Astrocyte of the hippocampus (primary cell): ENCODE results near the gene YPEL5.

ENCODE experiments used
- DNase-seq: peaks from one replicate; pipeline ENCODE4 v3.0.0; 2011; ENCODE audit warnings: low read depth, low spot score

Gene YPEL5

DNA sequence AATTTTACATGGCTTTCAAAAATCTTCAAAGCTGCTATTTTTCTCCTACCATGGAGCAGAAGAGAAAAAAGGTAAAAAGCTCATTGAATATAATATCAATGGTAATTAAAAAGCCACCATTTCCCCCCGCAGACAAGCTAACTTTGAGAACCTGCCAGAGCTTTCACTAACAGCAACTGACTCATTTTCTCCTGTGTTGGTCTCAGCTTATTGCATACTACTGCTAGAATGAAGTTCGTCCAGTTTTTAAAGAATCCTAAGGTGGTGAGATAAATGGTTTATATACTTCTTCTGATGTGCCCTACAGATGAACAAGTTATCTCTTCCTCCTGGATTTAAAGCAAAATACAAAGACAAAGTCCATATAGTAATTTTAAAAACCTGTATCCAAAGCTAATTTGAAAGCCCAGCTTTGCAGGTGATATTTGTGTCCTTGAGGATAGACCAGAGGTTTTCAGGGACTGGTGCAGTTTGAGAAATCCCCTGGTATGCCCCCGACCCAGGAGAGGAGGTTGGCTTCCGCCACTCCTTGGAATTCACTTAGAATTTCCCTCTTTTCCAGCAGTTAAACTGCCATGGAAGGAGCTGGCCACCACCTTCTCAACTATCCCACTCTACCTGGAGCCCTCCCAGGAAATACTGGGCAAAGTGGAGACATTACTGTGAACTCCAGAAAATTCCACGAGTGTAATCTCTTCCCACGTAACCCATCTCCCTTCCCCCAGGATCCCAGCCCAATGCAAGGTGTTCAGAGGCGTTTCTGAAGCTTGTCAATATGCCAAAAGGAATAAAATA, 17.5 kb downstream of the YPEL5 start:
- peak; percentile 24 for DNase-seq

DNA sequence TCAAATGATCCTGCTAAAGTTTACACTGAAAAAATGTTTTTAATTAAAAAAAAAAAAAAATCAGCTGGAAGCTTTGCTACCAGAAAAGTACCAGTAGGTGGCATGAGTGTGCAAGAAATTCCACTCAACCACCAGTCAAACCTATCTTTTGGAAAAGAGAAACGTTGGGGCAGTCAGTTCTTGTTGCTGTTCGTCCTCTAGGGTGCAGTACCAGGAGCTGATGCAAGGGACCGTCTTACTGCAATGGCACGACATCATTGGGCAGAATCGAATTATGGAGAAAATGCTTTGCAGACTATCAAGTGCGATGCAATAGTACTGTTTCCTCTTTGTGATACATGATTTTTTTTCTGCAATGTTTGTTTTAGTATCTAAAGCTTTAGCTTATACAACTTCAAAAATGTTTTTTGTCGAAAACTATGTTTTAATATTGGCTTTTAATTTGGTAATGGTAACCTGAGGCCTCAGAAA, 18.3 kb downstream of the YPEL5 start:
- DNase-seq, result peak; percentile 90

DNA sequence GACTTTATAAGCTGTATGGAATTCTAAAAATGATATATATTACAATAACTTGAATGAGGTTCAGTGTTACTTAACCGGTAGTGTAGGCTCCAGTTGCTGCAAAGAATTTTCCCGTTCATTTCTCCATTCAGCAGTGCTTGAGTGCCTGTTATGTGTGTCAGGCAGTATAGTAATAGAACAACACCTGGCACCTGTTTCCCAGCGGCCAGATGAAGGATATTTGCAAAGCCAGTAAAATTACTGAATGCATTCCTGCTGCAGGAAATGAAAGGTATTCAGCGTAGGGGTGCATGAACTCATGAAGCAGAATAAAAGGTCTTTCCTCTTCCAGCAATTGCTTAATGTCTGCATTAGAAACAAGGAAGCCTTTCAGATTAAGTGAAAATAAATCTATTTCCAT, 18.8 kb downstream of the YPEL5 start:
- DNase-seq, result no peak

DNA sequence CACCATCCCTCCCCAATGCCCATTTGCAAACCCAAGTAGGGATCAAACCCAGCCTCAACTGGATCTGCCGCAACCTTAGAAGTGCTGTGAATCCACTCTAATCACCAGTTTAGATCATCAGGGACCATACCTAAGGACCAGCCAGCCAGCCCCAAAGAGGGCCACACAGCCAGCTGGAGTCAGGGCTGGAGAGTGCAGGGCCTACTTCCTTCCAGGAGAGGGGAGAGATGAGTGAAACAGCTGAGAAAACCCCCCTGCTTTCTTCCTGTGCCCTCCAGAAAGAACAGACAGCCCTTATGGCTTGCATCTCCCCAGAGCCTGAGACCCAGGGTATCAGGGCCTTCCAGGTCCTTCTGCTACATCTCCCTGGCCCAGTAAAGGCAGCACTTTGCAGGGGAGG, 25.8 kb downstream of the YPEL5 start:
- DNase-seq, result no peak

DNA sequence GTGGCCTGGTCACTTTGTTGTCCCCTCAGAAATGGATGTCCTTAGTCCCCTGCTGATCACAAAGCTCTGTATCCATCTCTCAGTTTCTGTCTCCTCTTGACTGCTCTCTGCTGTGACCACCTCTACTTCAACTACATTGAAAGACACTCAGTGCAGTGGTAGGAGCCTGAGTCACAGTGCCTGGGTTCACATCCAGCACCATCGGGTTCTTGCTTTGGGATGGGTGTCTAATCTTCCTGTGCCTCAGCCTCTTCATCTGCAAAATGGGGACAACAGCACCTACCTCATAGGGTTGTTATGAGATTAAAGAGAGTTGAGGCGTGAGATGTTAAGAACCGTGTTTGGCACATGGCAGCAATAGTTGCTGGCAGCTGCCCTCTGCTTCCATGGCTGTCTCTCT, 30.6 kb downstream of the YPEL5 start:
- no peak for DNase-seq

DNA sequence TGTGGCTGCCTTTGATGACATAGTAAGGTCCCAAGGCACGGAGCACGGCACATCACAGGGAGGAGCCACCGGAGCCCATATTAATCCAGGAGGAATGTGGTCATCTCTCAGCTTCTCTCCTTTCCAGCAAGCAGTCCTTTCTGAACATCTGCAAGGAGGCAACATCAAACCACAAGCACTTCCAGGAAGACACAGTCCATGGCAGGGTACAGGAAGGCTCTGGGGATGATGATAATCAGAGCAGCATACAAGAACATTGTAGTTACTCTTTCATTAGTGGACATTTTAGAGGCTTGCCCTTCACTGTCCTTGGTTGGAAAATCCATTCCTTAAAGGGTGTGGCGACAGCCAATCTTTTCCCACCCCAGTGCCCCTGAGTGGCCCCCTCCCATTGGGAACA, 31.1 kb downstream of the YPEL5 start:
- DNase-seq, result no peak

DNA sequence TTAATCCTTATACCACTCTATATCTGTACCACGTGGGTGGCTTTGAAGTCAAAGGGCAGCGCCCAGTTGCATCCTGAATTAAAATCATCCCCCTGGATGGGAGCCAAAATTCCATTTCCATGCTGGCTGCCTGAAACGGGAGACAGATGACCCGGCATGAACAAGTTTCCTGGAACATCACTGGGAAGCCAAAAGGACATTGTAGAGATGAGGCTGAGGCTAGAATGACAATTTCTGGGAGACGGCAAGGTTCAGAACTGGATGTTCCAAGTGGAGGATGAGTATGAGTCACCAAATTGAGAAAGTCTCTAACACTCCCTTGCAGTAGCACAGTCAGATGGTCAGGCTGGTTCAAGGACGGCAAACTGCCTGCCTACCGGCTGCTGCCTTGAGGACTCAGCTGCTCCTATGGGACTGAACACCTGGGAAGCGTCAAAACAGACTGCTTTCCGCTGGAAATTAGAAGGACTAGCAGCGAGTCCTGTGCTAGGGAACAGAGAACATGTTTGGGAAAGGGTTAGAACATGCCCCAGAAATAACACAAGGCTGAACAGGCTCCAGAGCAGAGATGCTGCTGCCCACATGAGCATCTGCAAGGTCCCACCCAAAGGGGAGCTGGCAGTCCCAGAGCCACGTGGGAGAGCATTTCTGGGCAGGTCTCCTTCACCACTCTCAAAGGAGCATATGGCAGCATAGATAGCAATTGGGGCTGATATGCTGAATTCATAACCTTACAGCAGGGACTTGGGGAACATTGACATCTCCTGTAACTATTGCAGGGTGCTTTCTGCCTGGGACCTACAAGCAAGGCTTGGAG, 32.0 kb downstream of the YPEL5 start:
- no peak for DNase-seq

DNA sequence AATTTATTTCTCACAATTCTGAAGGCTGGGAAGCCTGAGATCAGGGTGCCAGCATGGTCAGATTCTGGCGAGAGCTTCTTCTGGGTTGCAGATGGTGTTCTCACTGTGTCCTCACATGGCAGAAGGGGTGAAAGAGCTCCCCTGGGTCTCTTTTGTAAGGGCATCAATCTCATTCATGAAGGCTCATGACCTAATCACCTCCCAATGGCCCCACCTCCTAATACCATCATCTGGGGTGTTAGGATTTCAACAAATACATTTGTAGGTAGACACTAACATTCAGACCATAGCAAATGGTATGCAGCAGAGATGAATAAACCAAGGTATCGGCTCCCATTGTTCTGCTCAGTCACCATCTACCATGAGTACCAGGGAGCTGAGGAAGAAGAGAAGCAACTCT, 32.7 kb downstream of the YPEL5 start:
- DNase-seq, result no peak

DNA sequence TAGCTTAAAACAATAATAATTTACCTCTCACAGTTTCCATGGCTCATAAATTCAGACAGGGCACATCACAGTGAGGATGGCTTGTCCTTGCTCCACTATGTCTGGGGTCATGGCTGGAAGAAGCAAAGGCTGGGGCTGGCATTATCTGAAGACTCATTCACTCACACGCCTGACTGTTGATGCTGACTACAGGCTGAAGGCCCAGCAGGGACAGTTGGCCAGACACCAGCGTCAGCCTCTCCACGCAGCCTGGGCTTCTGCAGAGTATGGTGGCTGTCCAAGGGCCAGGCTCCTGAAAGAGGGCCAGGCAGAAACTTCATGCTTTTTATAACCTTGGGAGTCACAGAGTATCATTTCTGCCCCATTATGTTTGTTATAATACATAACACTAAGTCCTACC, 33.4 kb downstream of the YPEL5 start:
- no peak for DNase-seq

DNA sequence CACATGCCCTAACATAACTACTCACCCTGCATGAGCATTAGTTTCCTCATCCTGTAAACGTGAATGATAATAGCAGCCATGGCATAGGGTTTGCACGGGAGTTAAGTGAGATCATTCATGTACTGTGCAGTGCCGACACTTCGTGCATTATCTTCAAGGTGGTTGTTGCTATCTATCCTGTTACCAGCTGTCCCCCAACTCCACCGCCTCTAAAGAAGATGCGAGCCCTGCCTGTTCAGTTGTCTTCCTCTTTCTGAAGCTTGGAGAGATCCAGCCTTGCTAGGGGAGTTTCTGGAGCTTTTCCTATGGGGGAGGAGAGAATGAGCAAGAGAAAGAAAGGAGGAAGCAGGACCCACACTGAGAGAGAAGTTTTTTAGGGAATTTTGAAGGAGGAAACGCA, 34.4 kb downstream of the YPEL5 start:
- DNase-seq, result no peak

DNA sequence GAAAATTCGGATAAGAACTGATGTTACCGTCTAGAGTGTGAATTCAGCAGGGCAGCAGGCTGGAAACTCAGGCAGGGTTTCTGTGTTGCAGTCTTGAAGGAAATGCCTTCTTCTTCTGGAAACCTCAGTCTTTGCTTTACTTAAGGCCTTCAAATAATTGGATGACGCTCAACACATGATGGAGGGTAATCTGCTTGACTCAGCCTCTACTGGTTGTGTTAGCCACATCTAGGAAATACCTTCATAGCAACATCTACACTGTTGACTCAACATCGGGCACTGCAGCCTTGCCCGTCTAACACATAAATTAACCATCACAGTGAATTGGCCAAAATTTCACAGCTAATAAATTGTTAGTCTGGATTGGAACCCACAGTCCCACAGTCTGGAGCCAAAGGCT, 37.2 kb downstream of the YPEL5 start:
- DNase-seq, result no peak

DNA sequence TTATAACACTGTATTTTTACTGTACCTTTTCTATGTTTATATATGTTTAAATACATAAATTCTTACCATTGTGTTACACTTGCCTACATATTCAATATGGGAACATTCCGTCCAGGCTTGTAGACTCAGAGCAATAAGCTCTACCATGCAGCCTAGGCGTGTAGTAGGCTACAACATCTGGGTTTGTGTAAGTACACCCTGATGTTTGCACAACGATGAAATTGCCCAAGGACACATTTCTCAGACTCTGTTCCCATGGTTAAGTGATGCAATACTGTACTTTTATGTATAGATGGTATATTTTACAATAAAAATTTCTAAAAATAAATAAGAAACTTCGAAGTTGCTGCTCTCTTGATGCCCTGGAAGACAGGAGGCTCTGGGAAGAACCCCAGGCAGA, 38.4 kb downstream of the YPEL5 start:
- DNase-seq, result no peak

DNA sequence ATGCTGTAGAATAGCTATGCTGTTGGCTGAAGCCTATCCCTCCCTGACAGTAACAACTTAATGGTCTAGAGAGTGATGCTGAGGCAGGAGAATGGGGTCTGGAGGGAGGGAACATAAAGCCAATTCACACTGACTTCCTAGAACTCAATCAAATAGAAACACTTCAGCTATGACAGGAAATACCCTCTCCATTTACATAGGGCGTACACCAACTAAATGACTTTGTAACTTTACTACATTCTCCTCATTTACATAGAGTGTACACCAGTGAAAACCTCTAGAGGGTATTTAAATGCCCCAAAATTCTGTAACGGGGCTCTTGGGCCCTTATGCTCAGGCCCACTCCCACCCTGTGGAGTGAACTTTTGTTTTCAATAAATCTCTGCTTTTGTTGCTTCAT, 41.5 kb downstream of the YPEL5 start:
- no peak for DNase-seq

DNA sequence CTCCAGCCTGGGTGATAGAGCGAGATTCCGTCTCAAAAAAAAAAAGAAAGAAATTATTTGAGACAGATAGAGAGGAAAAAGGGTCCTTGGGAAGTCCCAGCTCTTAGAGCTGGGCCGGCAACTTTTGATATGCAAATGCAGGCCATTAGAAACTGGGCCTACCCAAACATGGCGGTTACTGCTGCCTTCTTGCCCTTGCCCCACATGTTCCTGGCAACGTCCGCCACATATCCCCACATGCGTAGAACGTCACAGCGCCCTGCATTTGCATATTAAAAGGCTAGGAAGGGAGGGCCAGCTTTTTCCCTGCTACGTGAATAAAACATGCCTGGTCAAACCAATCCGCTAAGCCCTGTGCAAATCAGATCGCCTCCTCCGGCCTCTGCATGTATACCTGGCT, 43.8 kb downstream of the YPEL5 start:
- no peak for DNase-seq

DNA sequence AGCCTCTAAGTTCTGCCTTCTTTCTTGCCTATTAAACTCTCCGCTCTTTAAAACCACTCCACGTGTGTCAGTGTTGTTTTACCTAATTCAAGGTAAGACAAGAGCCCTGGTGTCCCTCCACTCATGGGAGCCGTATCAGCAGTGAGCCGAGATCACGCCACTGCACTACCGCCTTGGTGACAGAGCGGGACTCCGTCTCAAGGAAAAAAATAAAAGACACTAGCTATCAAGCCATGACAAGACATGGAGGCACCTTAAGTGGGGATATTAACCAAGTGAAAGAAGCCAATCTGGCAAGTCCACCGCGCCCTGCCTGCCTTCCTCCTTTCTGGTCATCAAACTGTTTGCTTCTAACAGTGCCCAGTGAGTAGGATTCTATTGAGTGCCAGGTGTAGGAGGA, 44.3 kb downstream of the YPEL5 start:
- no peak for DNase-seq

DNA sequence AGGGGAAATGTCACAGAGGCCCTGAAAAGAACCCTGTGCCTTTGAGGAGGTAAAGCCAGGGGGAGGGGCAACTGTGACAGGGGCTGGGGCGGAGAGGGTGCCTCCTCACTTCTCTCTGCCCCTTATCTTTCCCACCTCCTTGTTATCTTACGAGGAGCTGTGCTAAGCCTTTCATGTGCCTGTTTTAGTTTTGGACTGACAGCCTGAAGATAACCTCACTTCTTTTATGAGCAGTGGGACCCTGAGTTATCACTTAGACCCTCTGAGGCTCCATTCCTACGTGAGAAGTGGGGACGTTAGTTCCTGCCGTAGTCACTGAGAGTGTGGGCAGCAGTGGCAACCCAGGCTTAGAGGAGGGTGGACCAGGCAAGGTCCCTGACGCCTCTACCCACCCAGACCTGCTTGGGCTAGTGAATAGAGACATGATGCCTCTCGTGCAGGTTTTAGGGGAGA, 45.0 kb downstream of the YPEL5 start:
- DNase-seq, result no peak

DNA sequence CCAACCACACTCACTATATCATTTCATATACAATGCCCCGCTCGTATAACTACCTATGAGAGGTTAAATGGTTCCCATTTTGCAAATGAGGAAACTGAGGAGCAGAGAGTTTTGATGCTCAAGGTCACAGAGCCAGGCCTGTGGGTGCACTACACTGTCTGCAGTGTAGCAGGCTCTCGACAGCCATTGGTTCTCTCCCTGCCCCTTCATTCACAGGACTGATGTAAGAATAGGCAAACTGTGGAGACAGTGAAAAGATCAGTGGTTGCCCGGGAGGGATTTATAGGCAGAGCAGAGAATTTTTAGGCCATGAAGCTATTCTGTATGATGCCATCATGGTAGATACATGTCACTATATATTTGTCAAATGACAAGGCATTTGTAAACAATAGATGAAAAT, 45.5 kb downstream of the YPEL5 start:
- no peak for DNase-seq

DNA sequence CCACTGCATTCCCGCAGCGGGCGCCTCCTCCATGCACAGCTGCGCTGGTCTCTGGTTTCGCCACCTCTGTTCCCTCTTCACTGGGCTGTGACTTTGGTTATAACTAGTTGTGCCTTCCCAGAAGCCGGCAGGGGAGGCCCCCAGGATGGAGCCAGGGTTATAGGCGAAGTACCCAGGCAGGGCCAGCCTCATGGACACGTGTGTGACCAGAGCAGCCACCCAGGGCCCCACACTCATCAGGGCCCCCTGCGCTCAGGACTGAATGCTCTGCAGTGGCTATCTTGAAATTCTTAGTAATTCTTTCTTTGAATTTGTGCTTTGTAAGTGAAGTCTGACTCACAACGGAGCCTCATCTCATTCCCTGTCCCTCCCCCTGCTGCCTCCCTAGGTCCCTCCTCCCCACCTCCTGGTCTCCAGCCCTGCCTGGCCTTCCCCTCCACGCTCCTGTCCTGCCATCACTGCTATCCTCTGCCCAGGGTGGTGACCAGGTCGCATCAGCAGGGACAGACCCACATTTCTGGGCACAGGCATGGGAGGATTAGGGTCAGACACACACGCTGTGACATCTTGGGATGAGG, 46.4 kb downstream of the YPEL5 start:
- peak; percentile 46 for DNase-seq

DNA sequence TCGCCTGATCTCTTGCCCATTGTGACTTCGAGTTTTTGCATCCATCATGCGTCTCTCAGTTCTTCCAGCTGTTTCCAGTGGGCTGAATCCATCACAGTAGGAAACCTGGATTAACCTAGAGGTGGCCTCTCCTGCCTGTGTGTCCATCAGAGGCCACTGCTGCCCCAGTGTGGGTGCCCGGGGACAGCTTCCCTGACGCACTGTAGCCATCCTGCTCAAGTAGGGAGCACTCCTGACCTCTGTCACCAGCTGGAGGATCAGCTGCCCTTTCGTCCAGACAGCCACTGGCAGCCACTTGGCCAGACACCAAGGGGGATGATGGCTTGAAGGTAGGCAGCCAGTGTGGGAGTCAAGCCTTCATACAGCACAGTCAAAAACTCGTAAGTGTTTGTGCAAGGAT, 47.6 kb downstream of the YPEL5 start:
- DNase-seq, result no peak

DNA sequence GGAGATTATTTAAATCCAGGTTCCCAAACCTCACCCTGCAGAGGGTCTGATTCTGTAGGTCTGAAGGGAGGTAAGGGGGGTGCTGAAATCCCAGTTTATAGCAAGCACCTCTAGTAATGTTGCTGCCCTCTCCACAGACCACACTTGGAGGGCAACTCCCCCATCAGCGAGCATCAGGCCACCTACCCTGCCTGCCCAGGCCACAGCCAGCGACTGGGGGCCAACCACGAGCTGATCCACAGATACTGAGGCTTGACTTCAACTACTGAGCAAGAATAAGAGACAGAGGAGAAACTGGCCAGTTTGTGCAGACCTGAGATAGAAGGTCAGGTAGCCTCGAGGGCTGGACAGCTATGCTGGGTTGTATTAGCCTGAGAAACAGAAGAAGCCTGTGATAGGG, 48.2 kb downstream of the YPEL5 start:
- no peak for DNase-seq

DNA sequence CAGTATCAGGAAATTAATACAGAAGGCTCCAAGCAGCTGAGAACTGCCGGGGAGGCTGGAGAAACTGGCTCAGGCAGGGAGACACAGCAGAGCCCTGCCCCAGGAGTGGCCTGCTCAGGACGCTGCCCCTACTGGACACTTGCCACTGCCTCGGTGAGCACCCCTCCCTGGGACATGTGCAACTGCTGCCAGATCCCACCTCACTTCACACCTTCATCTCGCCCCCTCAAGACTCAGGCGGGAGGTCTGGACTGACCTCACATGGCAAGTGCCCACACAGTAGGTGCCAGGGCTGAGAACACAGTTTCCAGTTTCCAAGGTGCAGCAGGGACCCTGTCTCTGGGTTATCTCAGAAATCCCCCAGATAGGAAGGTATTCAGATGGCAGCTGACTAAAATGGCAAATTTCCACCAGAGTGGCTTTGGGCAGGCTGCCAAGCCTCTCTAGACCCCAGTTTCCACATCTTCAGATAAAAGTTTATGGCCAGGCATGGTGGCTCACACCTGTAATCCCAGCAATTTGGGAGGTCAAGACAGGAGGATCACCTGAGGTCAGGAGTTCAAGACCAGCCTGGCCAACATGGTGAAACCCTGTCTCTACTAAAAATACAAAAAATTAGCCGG, 50.9 kb downstream of the YPEL5 start:
- DNase-seq, result no peak

DNA sequence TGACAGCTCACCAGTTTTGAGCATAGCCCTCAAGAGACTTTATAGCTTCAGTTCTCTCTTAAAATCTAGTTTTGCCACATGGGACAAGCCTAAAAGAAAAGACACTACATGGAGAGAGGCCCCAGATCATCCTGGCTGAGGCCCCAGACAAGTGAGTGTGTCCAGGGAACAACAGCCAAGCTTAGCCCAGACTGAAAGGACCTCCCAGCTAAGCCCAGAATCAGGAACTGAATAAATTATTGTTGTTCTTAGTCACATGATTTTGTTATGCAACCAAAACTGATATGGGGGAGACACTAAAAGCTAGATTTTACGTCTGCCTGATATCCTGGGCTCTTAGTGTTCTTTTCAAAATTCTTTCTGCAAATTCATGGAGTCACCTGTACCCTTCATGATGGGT, 55.2 kb downstream of the YPEL5 start:
- DNase-seq, result peak; percentile 24
